ENCODE data around the gene TIPRL. TPM values are rescaled to one million over a fixed set of nuclear protein-coding genes. Genes with fewer than 3 reads are reported as not detected.

The TIPRL gene
- total and polyA plus RNA-seq, 9 of the 15 experiments (the other 6 are each of a cell fraction or from before 2014, with no cell fraction given): 41.4 to 90.2 (median 69.9) TPM

DNA sequence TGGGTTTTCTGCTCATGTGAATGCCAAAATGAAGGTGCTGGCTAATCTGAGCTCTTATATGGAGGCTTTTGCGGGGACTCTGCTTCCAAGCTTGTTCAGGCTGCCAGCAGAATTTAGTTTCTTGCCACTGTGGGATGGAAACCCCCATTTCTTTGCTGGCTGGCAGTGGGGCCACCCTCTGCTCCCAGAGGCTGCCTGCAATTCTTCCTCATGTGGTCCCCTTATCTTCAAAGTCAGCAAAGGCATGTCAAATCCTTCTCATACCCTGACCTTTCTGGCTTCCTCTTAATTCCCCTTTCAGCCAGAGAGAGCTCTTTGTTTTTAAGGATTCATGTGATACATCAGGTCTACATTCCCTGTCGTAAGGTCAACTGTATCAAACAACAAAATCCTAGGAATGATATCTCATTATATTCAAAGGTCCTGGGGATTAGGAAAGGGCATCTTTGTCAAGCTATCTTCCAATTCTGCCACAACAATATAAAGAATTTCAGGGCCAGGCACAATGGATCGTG lies 36.8 kb upstream of the TIPRL start (continued):
- TF ChIP-seq SAP30 (IDR thresholded peaks at IDR 0.05; ENCODE audit: borderline replicate concordance, insufficient read depth, low read depth, low read length, poor library complexity, severe bottlenecking) (no peak), CBX1 (IDR thresholded peaks at IDR 0.05; ENCODE audit: low read depth) (no peak), PRPF4 (IDR thresholded peaks at IDR 0.05; ENCODE audit: insufficient read depth, low read depth, low read length, poor library complexity, severe bottlenecking) (no peak), MAZ (CRISPR knock-in tag; conservative IDR thresholded peaks at IDR 0.05 in 1 of 2, IDR thresholded peaks at IDR 0.05 in 1 of 2) (no peak)
- TF ChIP-seq, protein P1, sequence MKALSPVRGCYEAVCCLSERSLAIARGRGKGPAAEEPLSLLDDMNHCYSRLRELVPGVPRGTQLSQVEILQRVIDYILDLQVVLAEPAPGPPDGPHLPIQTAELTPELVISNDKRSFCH (CRISPR knock-in tag; IDR thresholded peaks at IDR 0.05): no peak
- TF ChIP-seq, protein P1 (tag; IDR thresholded peaks at IDR 0.05): peak; percentile 22; the same call in 1 of the 2 replicates
- TF ChIP-seq, protein P2, sequence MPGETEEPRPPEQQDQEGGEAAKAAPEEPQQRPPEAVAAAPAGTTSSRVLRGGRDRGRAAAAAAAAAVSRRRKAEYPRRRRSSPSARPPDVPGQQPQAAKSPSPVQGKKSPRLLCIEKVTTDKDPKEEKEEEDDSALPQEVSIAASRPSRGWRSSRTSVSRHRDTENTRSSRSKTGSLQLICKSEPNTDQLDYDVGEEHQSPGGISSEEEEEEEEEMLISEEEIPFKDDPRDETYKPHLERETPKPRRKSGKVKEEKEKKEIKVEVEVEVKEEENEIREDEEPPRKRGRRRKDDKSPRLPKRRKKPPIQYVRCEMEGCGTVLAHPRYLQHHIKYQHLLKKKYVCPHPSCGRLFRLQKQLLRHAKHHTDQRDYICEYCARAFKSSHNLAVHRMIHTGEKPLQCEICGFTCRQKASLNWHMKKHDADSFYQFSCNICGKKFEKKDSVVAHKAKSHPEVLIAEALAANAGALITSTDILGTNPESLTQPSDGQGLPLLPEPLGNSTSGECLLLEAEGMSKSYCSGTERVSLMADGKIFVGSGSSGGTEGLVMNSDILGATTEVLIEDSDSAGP (CRISPR knock-in tag; IDR thresholded peaks at IDR 0.05): no peak
- TF ChIP-seq, protein P3, sequence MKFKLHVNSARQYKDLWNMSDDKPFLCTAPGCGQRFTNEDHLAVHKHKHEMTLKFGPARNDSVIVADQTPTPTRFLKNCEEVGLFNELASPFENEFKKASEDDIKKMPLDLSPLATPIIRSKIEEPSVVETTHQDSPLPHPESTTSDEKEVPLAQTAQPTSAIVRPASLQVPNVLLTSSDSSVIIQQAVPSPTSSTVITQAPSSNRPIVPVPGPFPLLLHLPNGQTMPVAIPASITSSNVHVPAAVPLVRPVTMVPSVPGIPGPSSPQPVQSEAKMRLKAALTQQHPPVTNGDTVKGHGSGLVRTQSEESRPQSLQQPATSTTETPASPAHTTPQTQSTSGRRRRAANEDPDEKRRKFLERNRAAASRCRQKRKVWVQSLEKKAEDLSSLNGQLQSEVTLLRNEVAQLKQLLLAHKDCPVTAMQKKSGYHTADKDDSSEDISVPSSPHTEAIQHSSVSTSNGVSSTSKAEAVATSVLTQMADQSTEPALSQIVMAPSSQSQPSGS (CRISPR knock-in tag; IDR thresholded peaks at IDR 0.05): no peak
